CD4-positive, alpha-beta T cell treated with Interleukin-6 at 100 ng/mL for 8 hours (primary cell): ENCODE data around the gene AGGF1.
"Not testable (repeated sequence)": the region's sequence is repeated elsewhere in the genome, so short reads cannot be mapped to it uniquely, and the experiment has no call there.

Experiments used
- DNase-seq: peaks from one replicate; pipeline ENCODE4 v3.0.0-alpha.2; 2020; ENCODE audit warnings: mixed read lengths, low spot score

Gene AGGF1

GRCh38 chr5:77030097-77031071 lies at the start of gene AGGF1:
Gene AGGF1, plus strand, starts transcription at chr5:77030404. Its CDS starts 363 bp downstream, at chr5:77030767.
- DNase-seq: peak; percentile 90

- no peak for DNase-seq
These were observed 49.6 kb upstream of the AGGF1 start for GRCh38 chr5:76980518-76981144.

DNA sequence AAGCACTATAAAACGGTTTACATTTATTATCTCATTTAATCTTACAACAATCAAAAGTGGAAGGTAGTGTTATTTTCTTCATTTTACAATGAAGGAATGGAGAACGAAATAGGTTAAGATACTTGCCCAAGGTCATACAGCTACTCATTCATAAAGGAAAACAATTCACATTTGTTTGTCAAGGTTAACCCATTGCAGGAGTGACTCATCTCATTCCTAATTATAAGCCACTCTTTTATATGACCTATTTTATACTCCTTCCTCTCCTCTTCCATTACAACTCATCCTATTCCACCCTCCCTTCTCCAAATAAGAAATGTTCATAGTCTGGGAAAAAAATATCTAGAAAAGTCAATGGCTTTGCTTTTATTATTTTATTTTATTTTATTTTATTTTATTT lies 47.8 kb upstream of the AGGF1 start:
- DNase-seq: no peak

DNA sequence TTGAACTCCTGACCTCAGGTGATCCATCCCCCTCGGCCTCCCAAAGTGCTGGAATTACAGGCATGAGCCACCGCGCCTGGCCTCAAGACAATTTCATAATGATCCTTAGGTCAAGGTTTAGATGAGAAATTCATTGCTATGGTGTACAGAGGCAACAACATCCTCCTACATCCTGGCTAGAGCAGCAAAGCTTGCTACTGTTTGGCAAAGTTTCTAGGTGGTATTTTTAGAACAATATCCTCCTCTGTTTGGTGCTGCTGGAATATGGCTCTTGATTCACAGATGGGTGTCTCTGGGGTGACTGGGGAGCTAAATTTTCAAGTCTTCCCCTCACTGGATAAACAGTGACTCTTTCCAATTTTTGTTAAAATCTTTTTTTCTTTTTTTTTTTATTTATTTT lies 46.7 kb upstream of the AGGF1 start:
- no peak for DNase-seq

GRCh38 chr5:76986825-76987526 lies 43.2 kb upstream of the AGGF1 start:
- DNase-seq: no peak

DNA sequence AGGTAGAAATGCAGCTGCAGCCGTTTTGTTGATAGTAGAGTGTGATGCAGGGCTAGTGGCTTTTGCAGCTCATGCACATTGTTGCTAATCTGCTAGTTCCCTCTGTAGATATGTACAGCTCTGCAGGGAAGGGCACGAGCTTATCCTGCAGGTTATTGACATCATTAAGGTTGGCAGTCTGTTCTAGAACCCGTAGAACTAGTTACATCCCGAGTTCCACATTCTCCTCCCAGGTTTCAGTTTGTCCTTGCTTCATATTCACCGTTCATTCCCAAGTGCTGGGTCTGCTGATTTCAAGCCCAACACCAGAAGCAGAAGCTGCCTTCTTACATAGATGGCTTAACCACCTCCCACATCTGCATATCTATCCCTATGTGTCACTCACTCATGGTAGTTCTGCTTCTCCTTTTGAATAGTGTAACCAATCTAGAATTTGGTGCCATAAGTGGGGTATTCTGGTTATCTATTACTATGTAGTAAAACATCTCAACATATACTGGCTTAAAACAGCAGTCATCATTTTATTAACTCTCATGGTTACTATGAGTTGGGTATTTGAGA lies 39.2 kb upstream of the AGGF1 start:
- no peak for DNase-seq

DNA sequence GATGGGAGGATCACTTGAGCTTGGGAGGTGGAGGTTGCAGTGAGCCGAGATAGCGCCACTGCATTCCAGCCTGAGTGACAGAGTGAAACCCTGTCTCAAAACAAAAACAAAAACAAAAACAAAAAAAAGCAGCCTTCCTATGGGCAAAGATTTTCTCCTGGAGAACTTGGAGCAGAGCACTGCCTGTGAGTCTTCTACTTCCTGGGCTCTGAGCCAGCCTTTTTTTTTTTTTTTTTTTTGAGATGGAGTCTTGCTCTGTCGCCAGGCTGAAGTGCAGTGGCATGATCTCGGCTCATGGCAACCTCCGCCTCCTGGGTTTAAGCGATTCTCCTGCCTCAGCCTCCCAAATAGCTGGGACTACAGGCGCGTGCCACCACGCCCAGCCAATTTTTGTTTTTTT lies 36.8 kb upstream of the AGGF1 start:
- DNase-seq: not testable (repeated sequence)

DNA sequence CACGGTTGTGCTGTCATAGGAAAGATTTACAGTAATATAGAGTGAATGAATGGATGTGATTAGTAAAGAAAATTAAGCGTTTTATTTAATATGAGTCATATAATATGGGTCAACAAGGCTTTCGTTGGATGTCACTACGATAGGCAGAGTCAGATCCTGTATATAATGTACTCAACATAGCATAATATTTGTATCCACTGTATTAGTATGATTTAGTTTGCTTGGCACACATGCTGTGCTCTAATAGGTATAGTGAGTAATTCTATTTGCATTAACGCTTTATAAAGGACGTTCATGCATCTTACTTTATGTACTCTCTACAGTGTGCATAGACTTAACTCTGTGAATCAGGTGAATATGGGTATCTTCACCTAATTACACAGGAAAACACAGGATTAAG lies 35.9 kb upstream of the AGGF1 start:
- DNase-seq: no peak

- DNase-seq: not testable (repeated sequence)
These were observed 32.0 kb upstream of the AGGF1 start for GRCh38 chr5:76998251-76998650.

DNA sequence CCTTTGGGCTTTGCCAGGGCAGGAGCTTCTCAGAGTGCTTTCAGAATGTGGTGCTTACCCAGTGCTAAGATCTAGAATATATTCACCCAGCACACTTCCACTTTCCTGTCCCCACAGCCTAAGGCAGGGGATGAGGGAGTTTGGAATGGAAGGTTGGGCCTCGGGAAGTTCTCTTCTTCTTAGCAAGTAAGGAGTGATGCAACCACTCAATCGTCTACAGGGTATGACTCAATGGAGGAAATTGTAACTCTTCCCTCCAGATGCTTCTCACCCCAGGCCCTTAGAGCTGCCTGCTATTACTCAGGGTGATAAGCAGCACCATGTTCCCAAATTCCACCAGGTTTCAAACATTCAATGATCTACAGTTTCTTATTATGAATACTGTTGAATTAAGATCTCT lies 30.8 kb upstream of the AGGF1 start:
- no peak for DNase-seq

- no peak for DNase-seq
These were observed 27.0 kb upstream of the AGGF1 start for GRCh38 chr5:77003246-77003645.

DNA sequence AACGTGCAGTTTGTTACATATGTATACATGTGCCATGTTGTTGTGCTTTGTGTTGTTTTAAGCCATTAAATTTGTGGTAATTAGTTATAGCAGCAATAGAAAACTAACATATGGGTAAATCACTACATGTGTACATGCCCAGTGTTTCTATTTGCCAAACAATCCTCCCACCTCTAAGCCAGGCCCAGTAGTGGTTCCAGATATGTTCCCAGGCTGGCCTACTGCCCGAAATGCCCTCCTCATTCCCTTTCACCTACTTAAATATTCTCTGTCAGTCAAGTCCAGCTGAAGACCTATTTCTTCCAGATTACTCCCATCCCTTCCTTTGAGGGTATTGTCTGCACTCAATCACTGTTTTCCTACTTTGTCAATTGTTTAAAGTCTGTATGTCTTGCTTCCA lies 24.1 kb upstream of the AGGF1 start:
- DNase-seq: no peak

DNA sequence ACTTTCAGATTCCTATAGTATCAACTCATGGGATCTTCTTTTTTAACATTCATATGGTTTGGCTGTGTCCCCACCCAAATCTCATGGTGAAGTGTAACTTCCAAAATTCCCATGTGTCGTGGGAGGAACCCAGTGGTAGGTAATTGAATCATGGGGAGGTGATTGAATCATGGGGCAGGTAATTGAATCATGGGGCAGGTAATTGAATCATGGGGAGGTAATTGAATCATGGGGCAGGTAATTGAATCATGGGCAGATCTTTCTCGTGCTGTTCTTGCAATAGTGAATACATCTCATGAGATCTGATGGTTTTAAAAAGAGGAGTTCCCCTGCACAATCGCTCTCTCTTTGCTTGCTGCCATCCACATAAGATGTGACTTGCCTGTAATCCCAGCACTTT lies 21.8 kb upstream of the AGGF1 start:
- no peak for DNase-seq

- DNase-seq: no peak
These were observed 20.0 kb upstream of the AGGF1 start for GRCh38 chr5:77010243-77010642.

DNA sequence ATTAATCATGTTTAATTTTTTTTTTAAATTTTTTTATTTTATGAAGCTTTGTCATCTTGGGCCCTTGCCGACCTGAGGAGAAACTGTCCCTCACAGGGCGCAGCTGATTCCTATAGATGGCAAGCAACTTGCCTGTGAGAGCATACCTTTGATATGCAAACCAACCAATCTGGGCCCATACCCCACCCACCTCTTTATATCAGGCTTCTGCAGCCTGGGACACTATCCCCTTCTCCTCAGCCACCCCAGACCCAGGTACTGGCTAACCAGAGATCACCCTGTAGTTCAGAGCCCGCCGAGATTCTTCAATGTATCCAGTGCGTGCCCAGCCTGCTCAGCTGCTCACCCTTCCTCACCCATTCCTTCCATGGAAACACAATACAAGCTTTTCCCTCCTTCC lies 18.7 kb upstream of the AGGF1 start:
- DNase-seq: no peak

GRCh38 chr5:77012601-77013000 lies 17.6 kb upstream of the AGGF1 start:
- DNase-seq: no peak

- no peak for DNase-seq
These were observed 14.2 kb upstream of the AGGF1 start for GRCh38 chr5:77015938-77016569.

DNA sequence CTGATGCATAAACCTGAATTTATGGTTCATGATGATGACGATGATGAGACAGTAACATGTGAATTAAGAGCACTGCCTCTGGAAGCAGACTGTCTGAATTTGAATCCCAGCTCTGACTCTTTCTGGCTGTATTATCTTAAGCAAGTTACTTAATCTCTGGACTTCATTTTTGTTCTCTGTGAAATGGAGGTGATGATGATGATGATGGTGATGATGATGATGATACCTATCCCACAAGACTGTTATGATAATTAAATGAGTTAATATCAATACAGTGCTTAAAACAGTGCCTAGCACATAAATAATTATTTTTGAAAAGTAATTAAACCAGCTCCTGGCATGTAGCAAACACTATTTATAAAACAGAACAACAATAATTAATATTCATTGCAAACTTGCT lies 13.2 kb upstream of the AGGF1 start:
- no peak for DNase-seq

DNA sequence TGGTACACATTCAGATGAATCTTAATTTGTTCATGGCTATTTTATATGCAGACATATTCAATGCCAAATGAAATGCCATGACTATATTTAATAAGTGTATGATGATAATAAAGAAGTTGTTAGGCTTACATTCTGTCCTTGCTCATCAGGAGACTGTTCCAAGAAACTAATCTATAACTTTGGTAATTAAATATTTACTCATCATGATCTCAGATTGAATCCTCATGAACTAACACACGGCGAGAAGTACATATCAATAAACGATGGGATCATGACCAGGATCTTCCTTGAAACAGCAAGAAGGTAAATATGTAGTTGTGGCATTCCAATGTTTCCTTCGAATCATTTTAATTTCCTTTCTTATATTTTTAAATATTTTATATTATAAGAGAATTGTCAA lies 12.5 kb upstream of the AGGF1 start:
- no peak for DNase-seq

- DNase-seq: no peak
These were observed 7.4 kb upstream of the AGGF1 start for GRCh38 chr5:77022511-77023417.

DNA sequence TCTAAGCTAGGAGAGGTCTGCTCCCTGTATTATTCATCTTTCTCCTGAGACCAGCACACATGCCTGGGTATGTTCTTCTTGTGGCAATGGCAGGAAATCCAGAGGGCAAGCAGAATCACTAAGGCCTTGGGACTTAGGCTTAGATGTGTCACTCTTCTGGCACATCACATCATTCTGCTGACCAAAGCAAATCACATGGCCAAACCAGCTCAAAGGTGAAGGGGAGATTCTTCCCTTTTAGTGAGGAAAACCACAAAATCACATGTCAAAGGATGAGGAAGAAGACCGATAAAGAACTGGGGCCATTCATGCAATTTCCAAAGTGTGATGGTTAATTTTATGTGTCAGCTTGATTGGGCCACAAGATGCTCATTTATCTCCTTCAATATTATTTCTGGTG lies 5.7 kb upstream of the AGGF1 start:
- DNase-seq: no peak
